ENCODE data around the gene SNTN. TPM values are rescaled to one million over a fixed set of nuclear protein-coding genes. Genes with fewer than 3 reads are reported as not detected.

The SNTN gene
- total RNA-seq, 2 experiments from 2014 or later, result not detected

DNA sequence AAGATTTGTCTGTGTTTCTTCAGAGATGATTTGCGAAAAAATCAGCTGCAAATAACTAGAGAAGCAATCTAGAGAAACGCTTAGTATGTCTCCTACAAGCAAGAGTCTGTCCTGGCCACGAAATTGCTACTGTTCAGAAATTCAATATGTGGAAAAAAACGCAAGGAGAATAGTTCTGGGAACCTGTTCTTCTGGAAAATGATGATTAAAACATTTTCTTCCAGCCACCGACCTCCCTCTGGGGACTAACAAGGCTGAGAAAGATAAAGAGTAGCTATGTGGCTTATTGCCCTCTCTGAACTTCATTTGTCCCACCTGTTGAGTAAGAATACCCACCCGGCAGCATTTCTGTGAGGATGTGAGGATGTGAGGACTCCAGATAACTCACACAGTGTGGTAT lies 31.6 kb downstream of the SNTN start:
- Mint-ChIP-seq H3K4me3 (no peak overlapping the region), H3K4me1 (ENCODE audit: low read depth) (no peaks in the 10 kb centered on the region), H3K36me3 (ENCODE audit: low read depth) (no peaks in the 10 kb centered on the region), H3K27me3 (peaks cover 6% of the 10 kb centered on the region), H3K27ac (no peak overlapping the region), H3K9me3 (no peaks in the 10 kb centered on the region)
- intact Hi-C loops (cut with micrococcal nuclease), result no loop called here
- ChIA-PET CTCF (no interaction called here), POLR2A (no interaction called here)
- DNase-seq, result no peak
- no peak for ATAC-seq
- TF ChIP-seq, protein P1, sequence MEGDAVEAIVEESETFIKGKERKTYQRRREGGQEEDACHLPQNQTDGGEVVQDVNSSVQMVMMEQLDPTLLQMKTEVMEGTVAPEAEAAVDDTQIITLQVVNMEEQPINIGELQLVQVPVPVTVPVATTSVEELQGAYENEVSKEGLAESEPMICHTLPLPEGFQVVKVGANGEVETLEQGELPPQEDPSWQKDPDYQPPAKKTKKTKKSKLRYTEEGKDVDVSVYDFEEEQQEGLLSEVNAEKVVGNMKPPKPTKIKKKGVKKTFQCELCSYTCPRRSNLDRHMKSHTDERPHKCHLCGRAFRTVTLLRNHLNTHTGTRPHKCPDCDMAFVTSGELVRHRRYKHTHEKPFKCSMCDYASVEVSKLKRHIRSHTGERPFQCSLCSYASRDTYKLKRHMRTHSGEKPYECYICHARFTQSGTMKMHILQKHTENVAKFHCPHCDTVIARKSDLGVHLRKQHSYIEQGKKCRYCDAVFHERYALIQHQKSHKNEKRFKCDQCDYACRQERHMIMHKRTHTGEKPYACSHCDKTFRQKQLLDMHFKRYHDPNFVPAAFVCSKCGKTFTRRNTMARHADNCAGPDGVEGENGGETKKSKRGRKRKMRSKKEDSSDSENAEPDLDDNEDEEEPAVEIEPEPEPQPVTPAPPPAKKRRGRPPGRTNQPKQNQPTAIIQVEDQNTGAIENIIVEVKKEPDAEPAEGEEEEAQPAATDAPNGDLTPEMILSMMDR (IDR thresholded peaks at IDR 0.05), result no peak

DNA sequence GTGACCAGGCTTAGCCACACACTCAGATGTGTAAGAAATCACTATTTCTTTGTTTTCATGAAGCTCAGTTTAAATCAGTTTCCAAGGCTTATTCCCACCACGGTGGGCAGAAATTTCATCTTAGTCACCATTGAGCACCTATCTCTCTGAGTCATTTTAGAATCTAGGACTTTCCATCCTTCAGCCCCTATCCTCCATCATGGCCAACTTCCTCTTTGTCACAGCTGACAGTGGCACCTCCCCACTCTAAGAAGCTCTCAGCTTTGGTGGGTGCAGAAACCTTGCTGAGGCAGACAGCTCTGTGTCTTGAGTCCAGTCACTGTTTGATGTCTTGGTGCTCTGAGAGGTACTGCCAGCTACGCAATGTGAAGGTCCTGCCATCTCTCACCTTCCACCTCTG lies 32.9 kb downstream of the SNTN start:
- no peak overlapping the region for H3K27ac Mint-ChIP-seq
- no peaks in the 10 kb centered on the region for H3K4me1 Mint-ChIP-seq (ENCODE audit: low read depth)
- TF ChIP-seq, protein P1 (IDR thresholded peaks at IDR 0.05), result no peak
- ATAC-seq (no peak), DNase-seq (no peak)
- POLR2A ChIA-PET, result no interaction called here
- no peak overlapping the region for H3K4me3 Mint-ChIP-seq
- H3K27me3 Mint-ChIP-seq, result peaks cover 6% of the 10 kb centered on the region
- intact Hi-C loops (cut with micrococcal nuclease), result no loop called here
- H3K9me3 Mint-ChIP-seq, result no peaks in the 10 kb centered on the region
- CTCF ChIA-PET, result interaction anchor here (0.6 kb wide), 1 partner anchor 103 kb away, joined by 3 read pairs; no protein-coding TSS in a partner anchor
- H3K36me3 Mint-ChIP-seq (ENCODE audit: low read depth), result no peaks in the 10 kb centered on the region

DNA sequence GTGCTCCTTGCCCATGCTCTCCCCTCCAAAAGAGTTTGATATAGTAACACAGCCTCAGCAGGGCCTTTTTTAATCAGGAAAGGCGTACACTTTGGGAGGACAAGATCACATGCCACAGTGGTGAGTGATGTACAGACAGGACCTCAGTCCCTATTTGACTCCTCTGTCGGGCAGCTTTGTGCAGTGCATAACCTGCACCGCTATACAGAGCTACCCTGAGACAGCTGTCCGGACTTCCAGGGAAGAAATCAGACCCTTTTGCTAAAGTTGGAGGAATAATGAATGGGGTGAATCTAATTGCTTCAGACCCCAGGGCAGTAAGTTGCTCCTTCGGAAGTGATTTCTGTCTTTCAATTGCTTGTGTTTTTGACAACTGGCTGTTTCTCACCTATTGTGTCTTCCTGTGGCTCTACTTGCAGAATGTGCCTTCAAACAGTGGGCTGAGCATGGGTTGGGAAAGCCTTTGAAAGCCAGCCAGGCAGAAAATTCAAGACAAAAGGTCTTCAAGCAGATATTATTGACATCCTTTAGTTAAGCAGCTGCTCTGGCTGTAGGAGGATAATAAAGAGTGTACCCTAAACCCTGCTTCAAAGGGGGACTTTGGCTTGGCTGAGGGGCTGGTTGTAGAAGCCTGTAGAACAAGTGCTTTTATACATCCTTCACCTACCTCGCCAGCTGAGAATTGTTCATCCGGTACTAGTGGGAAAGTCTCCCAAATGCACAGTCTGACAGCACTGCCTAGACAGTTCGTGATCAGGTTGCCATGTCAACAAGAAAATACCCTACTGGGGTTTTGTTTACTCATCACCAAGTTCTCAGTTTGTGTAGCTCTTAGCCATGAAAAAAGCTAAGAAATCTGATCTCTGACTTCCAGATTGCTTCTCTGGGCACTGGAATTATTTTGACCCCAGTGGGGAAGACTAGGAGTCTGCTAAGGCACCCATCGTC lies 35.1 kb downstream of the SNTN start:
- Mint-ChIP-seq H3K9me3 (no peaks in the 10 kb centered on the region), H3K4me1 (ENCODE audit: low read depth) (no peaks in the 10 kb centered on the region), H3K36me3 (ENCODE audit: low read depth) (no peaks in the 10 kb centered on the region), H3K4me3 (no peak overlapping the region), H3K27me3 (peaks cover 6% of the 10 kb centered on the region), H3K27ac (no peak overlapping the region)
- TF ChIP-seq, protein P1 (IDR thresholded peaks at IDR 0.05), result no peak
- intact Hi-C loops (cut with micrococcal nuclease), result no loop called here
- DNase-seq (no peak), ATAC-seq (no peak)
- ChIA-PET POLR2A (no interaction called here), CTCF (no interaction called here)

DNA sequence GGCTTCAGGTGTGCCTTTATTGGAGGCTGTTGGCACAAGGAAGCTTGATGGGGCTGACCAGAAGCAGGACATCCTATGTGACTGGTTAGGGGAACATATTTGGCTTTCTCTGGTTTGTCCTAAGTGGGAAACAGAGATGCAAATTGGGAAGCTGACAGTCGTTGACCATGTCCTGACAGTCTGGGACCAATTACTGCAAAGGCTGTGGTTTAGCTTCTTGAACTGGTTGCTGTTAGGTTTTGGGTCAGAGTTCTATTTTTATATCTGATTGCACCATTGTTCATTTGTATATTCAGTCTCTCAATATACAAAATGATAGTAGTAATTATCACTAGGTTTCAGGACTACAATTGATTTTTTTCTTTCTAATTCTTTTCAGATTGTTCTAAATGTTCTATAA lies 36.8 kb downstream of the SNTN start:
- intact Hi-C loops (cut with micrococcal nuclease), result no loop called here
- Mint-ChIP-seq H3K9me3 (peaks cover 3% of the 10 kb centered on the region), H3K36me3 (ENCODE audit: low read depth) (peaks cover 4% of the 10 kb centered on the region), H3K4me1 (ENCODE audit: low read depth) (no peaks in the 10 kb centered on the region), H3K27ac (no peak overlapping the region), H3K27me3 (peaks cover 8% of the 10 kb centered on the region), H3K4me3 (no peak overlapping the region)
- ChIA-PET CTCF (no interaction called here), POLR2A (no interaction called here)
- ATAC-seq (no peak), DNase-seq (no peak)
- TF ChIP-seq, protein P1 (IDR thresholded peaks at IDR 0.05), result no peak

DNA sequence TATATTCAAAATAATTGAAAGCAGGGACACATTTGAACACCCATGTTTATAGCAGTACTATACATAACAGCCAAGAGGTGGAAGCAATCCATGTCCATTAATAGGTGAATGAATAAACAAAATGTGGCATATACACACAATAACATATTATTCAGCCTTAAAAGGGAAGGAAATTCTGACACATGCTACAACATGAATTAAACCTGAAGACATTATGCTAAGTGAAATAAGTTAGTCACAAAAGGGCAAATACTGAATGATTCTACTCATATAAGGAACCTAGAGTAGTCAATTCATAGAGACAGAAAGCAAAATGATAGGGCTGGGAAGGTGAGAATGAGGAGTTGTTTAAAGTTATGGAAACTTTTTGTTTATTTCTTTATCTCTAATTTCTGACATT lies 40.9 kb downstream of the SNTN start:
- H3K9me3 Mint-ChIP-seq, result peaks cover 3% of the 10 kb centered on the region
- intact Hi-C loops (cut with micrococcal nuclease), result no loop called here
- no peak overlapping the region for H3K27ac Mint-ChIP-seq
- H3K36me3 Mint-ChIP-seq (ENCODE audit: low read depth), result peaks cover 4% of the 10 kb centered on the region
- peaks cover 2% of the 10 kb centered on the region for H3K27me3 Mint-ChIP-seq
- DNase-seq (no peak), ATAC-seq (no peak)
- TF ChIP-seq, protein P1 (IDR thresholded peaks at IDR 0.05), result no peak
- H3K4me1 Mint-ChIP-seq (ENCODE audit: low read depth), result no peaks in the 10 kb centered on the region
- no peak overlapping the region for H3K4me3 Mint-ChIP-seq
- ChIA-PET POLR2A (no interaction called here), CTCF (no interaction called here)

All from activated CD8-positive, alpha-beta T cell treated with anti-CD3 and anti-CD28 coated beads for 36 hours (primary cell).